Activated naive CD4-positive, alpha-beta T cell treated with anti-CD3 and anti-CD28 coated beads, Interleukin-2, amount 50 U/mL, for 72 hours (primary cell): ENCODE results near the gene NEUROD2. TPM values are rescaled to one million over a fixed set of nuclear protein-coding genes. Genes with fewer than 3 reads are reported as not detected.

Experiments used
- ATAC-seq, 2 donors: fragments of 150-1000 bp; cut with Tn5 transposase; 2 replicates each; pipeline ENCODE4 v1.10.0; 2021; ENCODE audit warnings: mild to moderate bottlenecking in 2 of 2, moderate library complexity in 2 of 2
- DNase-seq, 2 donors: peaks; one replicate each; pipeline ENCODE4 v3.0.0; 2021 to 2022; ENCODE audit warnings: low spot score in 2 of 2
- H3K27ac Mint-ChIP-seq, 2 donors: one replicate each; pipeline ENCODE4 v1.8.0; 2022; ENCODE audit warnings: mild to moderate bottlenecking in 2 of 2, mixed read lengths in 2 of 2
- H3K36me3 Mint-ChIP-seq, 2 donors: one replicate each; pipeline ENCODE4 v1.8.0; 2022; ENCODE audit warnings: mixed read lengths in 2 of 2
- H3K9me3 Mint-ChIP-seq, 2 donors: one replicate each; pipeline ENCODE4 v1.8.0; 2022; ENCODE audit warnings: mixed read lengths in 2 of 2
- total RNA-seq, 2 donors: library from RNA; stranded (reverse); gene quantifications; one replicate each; pipeline ENCODE4 v1.2.3, GENCODE V29; 2022

The NEUROD2 gene
- not detected for total RNA-seq

GRCh38 chr17:39607851-39608130, at the start of gene NEUROD2:
Gene NEUROD2 (minus strand): TSS chr17:39607920. CDS start chr17:39606599, 1,321 bp downstream.
- no peak within 1 kb of the TSS for H3K27ac Mint-ChIP-seq
- ATAC-seq (no peak), DNase-seq (no peak)
- no peaks in the 10 kb centered on the region for H3K36me3 Mint-ChIP-seq
- H3K9me3 Mint-ChIP-seq: no peaks in the 10 kb centered on the region

- H3K27ac Mint-ChIP-seq: peak overlapping the region; percentile 11 to 36
Observed at GRCh38 chr17:39655105-39655504, 47.4 kb upstream of the NEUROD2 start.

GRCh38 chr17:39653662-39654331, 46.1 kb upstream of the NEUROD2 start:
- Mint-ChIP-seq H3K9me3 (no peaks in the 10 kb centered on the region), H3K36me3 (peaks cover 0 to 6% of the 10 kb centered on the region in 2 donors), H3K27ac (peak overlapping the region; percentile 12 to 84)
- ATAC-seq (peak; percentile 82), DNase-seq (peak in 1 of 2 donors; percentile 90)

More at GRCh38 chr17:39655105-39655504, 47.4 kb upstream of the NEUROD2 start:
- no peak for DNase-seq
- H3K36me3 Mint-ChIP-seq: peaks cover 0 to 6% of the 10 kb centered on the region in 2 donors
- ATAC-seq: no peak
- no peaks in the 10 kb centered on the region for H3K9me3 Mint-ChIP-seq

GRCh38 chr17:39653316-39653661, 45.6 kb upstream of the NEUROD2 start:
- peak; percentile 13 to 34 for ATAC-seq
- Mint-ChIP-seq H3K27ac (peak overlapping the region in 1 of 2 donors; percentile 84), H3K9me3 (no peaks in the 10 kb centered on the region)

GRCh38 chr17:39652587-39653315, 45.0 kb upstream of the NEUROD2 start:
- peak in 1 of 2 donors; percentile 17 for ATAC-seq
- Mint-ChIP-seq H3K9me3 (no peaks in the 10 kb centered on the region), H3K36me3 (peaks cover 0 to under 1% of the 10 kb centered on the region in 2 donors), H3K27ac (peak overlapping the region; percentile 67 to 84)
- no peak for DNase-seq

More at GRCh38 chr17:39653316-39653661, 45.6 kb upstream of the NEUROD2 start:
- no peak for DNase-seq
- peaks cover 0 to 6% of the 10 kb centered on the region in 2 donors for H3K36me3 Mint-ChIP-seq

- Mint-ChIP-seq H3K27ac (peak overlapping the region; percentile 67 to 73), H3K9me3 (no peaks in the 10 kb centered on the region), H3K36me3 (no peaks in the 10 kb centered on the region)
- DNase-seq (no peak), ATAC-seq (no peak)
Observed at GRCh38 chr17:39651923-39652586, 44.3 kb upstream of the NEUROD2 start.

- DNase-seq: no peak
- Mint-ChIP-seq H3K36me3 (no peaks in the 10 kb centered on the region), H3K27ac (peak overlapping the region in 1 of 2 donors; percentile 36), H3K9me3 (no peaks in the 10 kb centered on the region)
- no peak for ATAC-seq
Observed at GRCh38 chr17:39650121-39650579, 42.4 kb upstream of the NEUROD2 start.

GRCh38 chr17:39648616-39649366, 41.1 kb upstream of the NEUROD2 start:
- H3K36me3 Mint-ChIP-seq: no peaks in the 10 kb centered on the region
- DNase-seq (no peak), ATAC-seq (no peak)
- H3K9me3 Mint-ChIP-seq: no peaks in the 10 kb centered on the region
- no peak overlapping the region for H3K27ac Mint-ChIP-seq

- H3K36me3 Mint-ChIP-seq: no peaks in the 10 kb centered on the region
- H3K27ac Mint-ChIP-seq: no peak overlapping the region
- ATAC-seq (no peak), DNase-seq (no peak)
- H3K9me3 Mint-ChIP-seq: no peaks in the 10 kb centered on the region
Observed at GRCh38 chr17:39647256-39647655, 39.5 kb upstream of the NEUROD2 start.

GRCh38 chr17:39643271-39643670, 35.6 kb upstream of the NEUROD2 start:
- peaks cover 0 to 4% of the 10 kb centered on the region in 2 donors for H3K36me3 Mint-ChIP-seq
- no peaks in the 10 kb centered on the region for H3K9me3 Mint-ChIP-seq
- H3K27ac Mint-ChIP-seq: peak overlapping the region; percentile 22 to 63
- ATAC-seq: peak in 1 of 2 donors; percentile 53
- DNase-seq: no peak

GRCh38 chr17:39642291-39643074, 34.8 kb upstream of the NEUROD2 start:
- DNase-seq: no peak
- no peak for ATAC-seq
- Mint-ChIP-seq H3K9me3 (no peaks in the 10 kb centered on the region), H3K36me3 (peaks cover 0 to 12% of the 10 kb centered on the region in 2 donors), H3K27ac (peak overlapping the region; percentile 22 to 63)

- H3K36me3 Mint-ChIP-seq: peaks cover 0 to 13% of the 10 kb centered on the region in 2 donors
- peak overlapping the region in 1 of 2 donors; percentile 22 for H3K27ac Mint-ChIP-seq
Observed at GRCh38 chr17:39641883-39642282, 34.2 kb upstream of the NEUROD2 start.

GRCh38 chr17:39641097-39641496, 33.4 kb upstream of the NEUROD2 start:
- ATAC-seq (no peak), DNase-seq (no peak)
- Mint-ChIP-seq H3K36me3 (peaks cover 0 to 13% of the 10 kb centered on the region in 2 donors), H3K27ac (no peak overlapping the region), H3K9me3 (no peaks in the 10 kb centered on the region)

More at GRCh38 chr17:39641883-39642282, 34.2 kb upstream of the NEUROD2 start:
- ATAC-seq: no peak
- no peak for DNase-seq
- no peaks in the 10 kb centered on the region for H3K9me3 Mint-ChIP-seq

- ATAC-seq (no peak), DNase-seq (no peak)
- no peaks in the 10 kb centered on the region for H3K9me3 Mint-ChIP-seq
- no peak overlapping the region for H3K27ac Mint-ChIP-seq
- peaks cover 0 to 13% of the 10 kb centered on the region in 2 donors for H3K36me3 Mint-ChIP-seq
Observed at GRCh38 chr17:39640591-39641031, 32.9 kb upstream of the NEUROD2 start.

- no peak for DNase-seq
- ATAC-seq: no peak
- H3K36me3 Mint-ChIP-seq: peaks cover 0 to 13% of the 10 kb centered on the region in 2 donors
- peak overlapping the region in 1 of 2 donors; percentile 87 for H3K27ac Mint-ChIP-seq
- no peaks in the 10 kb centered on the region for H3K9me3 Mint-ChIP-seq
Observed at GRCh38 chr17:39639566-39640458, 32.1 kb upstream of the NEUROD2 start.
